Mesothelial cell of epicardium (in vitro differentiated cells): ENCODE results near the gene LRRFIP1. TPM values are rescaled to one million over a fixed set of nuclear protein-coding genes. Genes with fewer than 3 reads are reported as not detected.
A peak's percentile ranks its signal among the peaks of the same experiment; 100 is the strongest.

Experiments
- DNase-seq, 2 experiments: peaks; one replicate each; pipeline ENCODE4 v3.0.0; 2021; ENCODE audit warnings: low spot score in 2 of 2; ENCODE audit not compliant: unreplicated experiment in 2 of 2
- H3K27ac Mint-ChIP-seq: 2 replicates; pipeline ENCODE4 v1.8.0; 2021; ENCODE audit warnings: mixed read lengths
- H3K27me3 Mint-ChIP-seq: 2 replicates; pipeline ENCODE4 v1.8.0; 2021; ENCODE audit warnings: low read depth, mixed read lengths
- H3K36me3 Mint-ChIP-seq: 2 replicates; pipeline ENCODE4 v1.8.0; 2021; ENCODE audit warnings: mixed read lengths
- H3K4me1 Mint-ChIP-seq: 2 replicates; pipeline ENCODE4 v1.8.0; 2021; ENCODE audit warnings: mixed read lengths
- H3K4me3 Mint-ChIP-seq: 2 replicates; pipeline ENCODE4 v1.8.0; 2021; ENCODE audit warnings: mild to moderate bottlenecking, moderate library complexity, mixed read lengths
- H3K9me3 Mint-ChIP-seq: 2 replicates; pipeline ENCODE4 v1.8.0; 2021; ENCODE audit warnings: mixed read lengths
- CTCF ChIP-seq: fragments of 200-600 bp; sonication (generic); IDR thresholded peaks from one replicate; pipeline ENCODE4 v1.5.0; 2021; ENCODE audit warnings: antibody characterized with exemption; ENCODE audit not compliant: unreplicated experiment
- total RNA-seq: library from RNA; stranded (reverse); gene quantifications from 3 replicates; pipeline ENCODE4 v1.2.1, GENCODE V29; 2021

LRRFIP1 gene
- total RNA-seq, 1 donor from 2014 or later = 47.5 TPM

GRCh38 chr2:237672731-237673129 lies 45.3 kb downstream of the LRRFIP1 start:
- no peak overlapping the region for H3K27ac Mint-ChIP-seq

GRCh38 chr2:237673130-237674001 lies 46.0 kb downstream of the LRRFIP1 start:
- Mint-ChIP-seq H3K27me3 (no peaks in the 10 kb centered on the region), H3K4me1 (peaks cover 56% of the 10 kb centered on the region), H3K4me3 (no peak overlapping the region)

More at GRCh38 chr2:237672731-237673129, 45.3 kb downstream of the LRRFIP1 start:
- DNase-seq = no peak
- no peaks in the 10 kb centered on the region for H3K36me3 Mint-ChIP-seq
- peaks cover 52% of the 10 kb centered on the region for H3K4me1 Mint-ChIP-seq
- no peak for TF ChIP-seq CTCF
- H3K9me3 Mint-ChIP-seq = no peaks in the 10 kb centered on the region
- no peak overlapping the region for H3K4me3 Mint-ChIP-seq
- no peaks in the 10 kb centered on the region for H3K27me3 Mint-ChIP-seq

GRCh38 chr2:237674731-237675276 lies 47.4 kb downstream of the LRRFIP1 start:
- Mint-ChIP-seq H3K4me3 (peak overlapping the region; percentile 48), H3K9me3 (no peaks in the 10 kb centered on the region), H3K27me3 (no peaks in the 10 kb centered on the region), H3K36me3 (no peaks in the 10 kb centered on the region), H3K27ac (peak overlapping the region; percentile 92), H3K4me1 (peaks cover 51% of the 10 kb centered on the region)
- no peak for TF ChIP-seq CTCF
- no peak for DNase-seq

More at GRCh38 chr2:237673130-237674001, 46.0 kb downstream of the LRRFIP1 start:
- H3K27ac Mint-ChIP-seq = peak overlapping the region; percentile 74
- TF ChIP-seq CTCF = peak; percentile 35
- H3K9me3 Mint-ChIP-seq = no peaks in the 10 kb centered on the region
- DNase-seq = no peak
- no peaks in the 10 kb centered on the region for H3K36me3 Mint-ChIP-seq

- no peaks in the 10 kb centered on the region for H3K27me3 Mint-ChIP-seq
- peaks cover 47% of the 10 kb centered on the region for H3K4me1 Mint-ChIP-seq
- no peak for DNase-seq
- H3K4me3 Mint-ChIP-seq = peak overlapping the region; percentile 48
- H3K27ac Mint-ChIP-seq = peak overlapping the region; percentile 92
- no peak for TF ChIP-seq CTCF
- H3K36me3 Mint-ChIP-seq = no peaks in the 10 kb centered on the region
- H3K9me3 Mint-ChIP-seq = no peaks in the 10 kb centered on the region
Observed at GRCh38 chr2:237675316-237675715, 47.9 kb downstream of the LRRFIP1 start.

GRCh38 chr2:237680702-237681478 lies 53.5 kb downstream of the LRRFIP1 start:
- H3K4me3 Mint-ChIP-seq = no peak overlapping the region
- no peak for TF ChIP-seq CTCF
- no peak overlapping the region for H3K27ac Mint-ChIP-seq
- no peaks in the 10 kb centered on the region for H3K27me3 Mint-ChIP-seq
- DNase-seq = no peak
- peaks cover 17% of the 10 kb centered on the region for H3K4me1 Mint-ChIP-seq
- no peaks in the 10 kb centered on the region for H3K9me3 Mint-ChIP-seq
- peaks cover 10% of the 10 kb centered on the region for H3K36me3 Mint-ChIP-seq
